Astrocyte of the hippocampus (primary cell): ENCODE data around the gene C3orf52.
A peak's percentile ranks its signal among the peaks of the same experiment; 100 is the strongest.

Experiments used
- DNase-seq: peaks from one replicate; pipeline ENCODE4 v3.0.0; 2011; ENCODE audit warnings: low read depth, low spot score

Gene C3orf52

GRCh38 chr3:112136959-112137693, 50.9 kb downstream of the C3orf52 start:
- peak; percentile 53 for DNase-seq

DNA sequence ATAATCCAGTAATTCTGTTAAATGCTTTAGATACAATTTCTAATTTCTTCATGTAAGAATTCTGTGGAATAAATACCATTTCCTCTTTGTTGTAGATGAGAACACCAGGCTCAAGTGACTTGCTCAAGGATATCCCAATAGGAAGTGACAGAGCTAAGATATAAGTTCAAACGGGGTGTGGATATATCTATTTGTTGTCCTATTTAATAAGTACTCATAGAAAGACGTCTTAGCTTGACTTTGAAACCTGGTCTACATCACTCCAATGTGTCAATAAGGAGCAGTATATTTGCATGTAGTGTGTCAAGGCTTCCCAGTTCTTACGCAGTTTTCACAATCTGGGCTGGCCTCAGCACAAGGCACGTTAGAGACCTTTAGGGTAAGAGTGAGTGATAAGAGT, 51.6 kb downstream of the C3orf52 start:
- DNase-seq = no peak

DNA sequence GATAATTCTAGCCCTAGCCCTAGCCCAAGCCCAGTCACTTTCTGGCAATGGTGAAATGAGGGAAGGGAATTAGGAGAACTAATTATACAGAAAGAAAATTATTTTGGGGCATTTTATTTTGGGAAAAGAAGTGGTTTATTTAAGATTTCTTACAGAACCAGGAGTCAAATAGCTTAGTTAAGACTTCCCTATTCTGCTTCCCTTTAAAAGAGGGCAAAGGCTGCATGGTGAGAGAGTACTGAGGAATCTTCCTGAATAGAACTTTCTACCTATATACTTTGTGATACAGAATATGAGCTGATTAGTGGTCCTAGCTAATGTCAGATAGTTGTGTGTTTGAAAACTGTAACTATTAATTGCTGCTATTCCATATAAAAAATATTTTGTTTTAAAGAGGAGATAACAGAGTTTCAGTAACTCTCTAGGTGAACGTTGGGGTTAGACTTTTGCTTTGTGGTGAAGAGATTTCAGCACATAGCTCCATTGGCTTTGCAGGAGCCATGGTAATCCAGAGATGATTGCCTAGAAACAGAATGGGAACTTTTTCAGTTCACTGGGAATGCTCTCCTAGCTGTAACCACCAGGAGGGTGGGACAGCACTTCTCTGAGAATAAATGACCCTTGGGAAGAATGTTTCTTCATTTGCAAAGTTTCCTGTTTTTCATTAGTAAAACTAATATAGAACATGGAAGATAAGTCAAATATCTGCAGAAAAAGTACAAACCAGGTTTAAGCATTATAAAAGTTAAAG, 52.2 kb downstream of the C3orf52 start:
- DNase-seq = no peak

DNA sequence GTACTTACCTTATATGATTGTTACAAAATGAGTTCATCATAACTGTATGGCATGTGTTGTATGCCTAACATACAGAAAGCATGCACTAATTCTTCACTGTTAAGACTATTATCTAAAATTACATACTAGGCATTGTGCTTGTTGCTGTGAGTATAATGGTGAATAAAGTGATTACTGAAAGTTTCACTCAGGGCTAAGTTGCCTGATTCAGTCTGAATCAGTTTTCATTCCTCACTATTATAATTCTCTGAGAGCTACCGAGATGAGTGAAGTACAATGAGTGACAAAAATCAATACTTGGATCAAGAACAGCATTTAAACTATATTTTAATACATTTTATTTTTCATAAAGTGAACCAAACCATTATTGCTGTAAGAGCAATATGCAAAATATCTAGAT, 54.4 kb downstream of the C3orf52 start:
- DNase-seq = no peak

- no peak for DNase-seq
Measured at GRCh38 chr3:112141293-112141692, 55.1 kb downstream of the C3orf52 start.

- no peak for DNase-seq
Measured at GRCh38 chr3:112143251-112143650, 57.1 kb downstream of the C3orf52 start.

GRCh38 chr3:112143689-112144088, 57.5 kb downstream of the C3orf52 start:
- DNase-seq = no peak

- no peak for DNase-seq
Measured at GRCh38 chr3:112149136-112149535, 62.9 kb downstream of the C3orf52 start.

GRCh38 chr3:112167758-112168157, 81.6 kb downstream of the C3orf52 start:
- no peak for DNase-seq
